ENCODE results near the gene PACRGL. TPM values are rescaled to one million over a fixed set of nuclear protein-coding genes. Genes with fewer than 3 reads are reported as not detected.
"Not testable (repeated sequence)": the region's sequence is repeated elsewhere in the genome, so short reads cannot be mapped to it uniquely, and the experiment has no call there.

Gene PACRGL
- total RNA-seq, 1 donor from 2014 or later: 25.0 TPM

GRCh38 chr4:20761382-20761781 lies 61.1 kb downstream of the PACRGL start:
- no peaks in the 10 kb centered on the region for H3K36me3 ChIP-seq (ENCODE audit: control insufficient read depth, insufficient read depth, low read length)
- TF ChIP-seq CTCF (IDR thresholded peaks at IDR 0.05; ENCODE audit: insufficient read depth, low read length, severe bottlenecking): no peak
- no peak overlapping the region for H3K4me3 ChIP-seq (ENCODE audit: low read depth, low read length)
- no peak for FAIRE-seq
- H3K27me3 ChIP-seq (ENCODE audit: control insufficient read depth, insufficient read depth, low read length): no peaks in the 10 kb centered on the region
- DNase-seq (ENCODE audit: low read depth): peak; percentile 28

- H3K36me3 ChIP-seq (ENCODE audit: control insufficient read depth, insufficient read depth, low read length): no peaks in the 10 kb centered on the region
- H3K27me3 ChIP-seq (ENCODE audit: control insufficient read depth, insufficient read depth, low read length): no peaks in the 10 kb centered on the region
- DNase-seq (ENCODE audit: low read depth) (no peak), FAIRE-seq (no peak)
- no peak for TF ChIP-seq CTCF (IDR thresholded peaks at IDR 0.05; ENCODE audit: insufficient read depth, low read length, severe bottlenecking)
- no peak overlapping the region for H3K4me3 ChIP-seq (ENCODE audit: low read depth, low read length)
Measured at GRCh38 chr4:20761826-20762225, 61.6 kb downstream of the PACRGL start.

- TF ChIP-seq CTCF (IDR thresholded peaks at IDR 0.05; ENCODE audit: insufficient read depth, low read length, severe bottlenecking): no peak
- Histone ChIP-seq H3K4me3 (ENCODE audit: low read depth, low read length) (no peak overlapping the region), H3K27me3 (ENCODE audit: control insufficient read depth, insufficient read depth, low read length) (no peaks in the 10 kb centered on the region), H3K36me3 (ENCODE audit: control insufficient read depth, insufficient read depth, low read length) (no peaks in the 10 kb centered on the region)
- FAIRE-seq (no peak), DNase-seq (ENCODE audit: low read depth) (peak; percentile 20)
Measured at GRCh38 chr4:20764366-20764992, 64.2 kb downstream of the PACRGL start.

- peak; percentile 79 for TF ChIP-seq CTCF (IDR thresholded peaks at IDR 0.05; ENCODE audit: insufficient read depth, low read length, severe bottlenecking)
- FAIRE-seq (no peak), DNase-seq (ENCODE audit: low read depth) (peak; percentile 57)
- Histone ChIP-seq H3K36me3 (ENCODE audit: control insufficient read depth, insufficient read depth, low read length) (no peaks in the 10 kb centered on the region), H3K27me3 (ENCODE audit: control insufficient read depth, insufficient read depth, low read length) (no peaks in the 10 kb centered on the region), H3K4me3 (ENCODE audit: low read depth, low read length) (no peak overlapping the region)
Measured at GRCh38 chr4:20773144-20773997, 73.1 kb downstream of the PACRGL start.

- H3K27me3 ChIP-seq (ENCODE audit: control insufficient read depth, insufficient read depth, low read length): no peaks in the 10 kb centered on the region
- H3K4me3 ChIP-seq (ENCODE audit: low read depth, low read length): no peak overlapping the region
- no peak for TF ChIP-seq CTCF (IDR thresholded peaks at IDR 0.05; ENCODE audit: insufficient read depth, low read length, severe bottlenecking)
- FAIRE-seq: no peak
- H3K36me3 ChIP-seq (ENCODE audit: control insufficient read depth, insufficient read depth, low read length): no peaks in the 10 kb centered on the region
- DNase-seq (ENCODE audit: low read depth): peak; percentile 8
Measured at GRCh38 chr4:20778896-20779295, 78.6 kb downstream of the PACRGL start.

GRCh38 chr4:20783134-20783533 lies 82.9 kb downstream of the PACRGL start:
- H3K27me3 ChIP-seq (ENCODE audit: control insufficient read depth, insufficient read depth, low read length); H3K4me3 ChIP-seq (ENCODE audit: low read depth, low read length); H3K36me3 ChIP-seq (ENCODE audit: control insufficient read depth, insufficient read depth, low read length); FAIRE-seq; DNase-seq (ENCODE audit: low read depth): not testable (repeated sequence)
